Heart left ventricle (tissue), 16 donors: Measurements from ENCODE around the gene CRISPLD2. TPM values are rescaled to one million over a fixed set of nuclear protein-coding genes. Genes with fewer than 3 reads are reported as not detected.

Source experiments
- ATAC-seq, 4 donors: fragments of 200-7000 bp; cut with Tn5 transposase; one replicate each; pipeline ENCODE4 v1.9.1; 2020 to 2022; ENCODE audit warnings: moderate library complexity in 4 of 4, mild to moderate bottlenecking in 3 of 4, moderate number of reproducible peaks in 1 of 4
- DNase-seq, 5 donors: peaks; one replicate each; pipeline ENCODE4 v3.0.0-alpha.2; 2020
- H3K27ac ChIP-seq, 12 donors: fragments of 200-600 bp; sonication (generic) in 4 of 12; one replicate each; pipeline versions ENCODE4 v1.5.0 to v1.8.0; 2016 to 2022; ENCODE audit warnings: mild to moderate bottlenecking in 2 of 12
- H3K27me3 ChIP-seq, 9 donors: fragments of 200-600 bp; sonication (generic) in 2 of 9; one replicate each; pipeline versions ENCODE4 v1.5.1 to v1.8.0; 2016 to 2022; ENCODE audit warnings: mild to moderate bottlenecking in 3 of 9
- H3K36me3 ChIP-seq, 9 donors: fragments of 200-600 bp; sonication (generic) in 2 of 9; one replicate each; pipeline versions ENCODE4 v1.5.0 to v1.8.0; 2018 to 2022; ENCODE audit warnings: mild to moderate bottlenecking in 2 of 9
- H3K4me1 ChIP-seq, 12 donors: fragments of 200-600 bp; sonication (generic) in 4 of 12; one replicate each; pipeline versions ENCODE4 v1.5.0 to v1.8.0; 2016 to 2022; ENCODE audit warnings: mild to moderate bottlenecking in 3 of 12
- H3K4me3 ChIP-seq, 12 donors: fragments of 200-600 bp; sonication (generic) in 4 of 12; one replicate each; pipeline versions ENCODE4 v1.5.0 to v1.8.0; 2017 to 2022; ENCODE audit warnings: mild to moderate bottlenecking in 9 of 12, moderate library complexity in 4 of 12
- H3K9me3 ChIP-seq, 12 donors: fragments of 200-600 bp; sonication (generic) in 4 of 12; one replicate each; pipeline versions ENCODE4 v1.5.0 to v1.8.0; 2016 to 2022; ENCODE audit warnings: mild to moderate bottlenecking in 1 of 12
- CTCF ChIP-seq, 12 donors: fragments of 200-600 bp; sonication (generic) in 4 of 12; IDR thresholded peaks; one replicate each; pipeline versions ENCODE4 v1.5.0 to v1.8.0; 2018 to 2022; ENCODE audit warnings: antibody characterized with exemption in 12 of 12, mild to moderate bottlenecking in 5 of 12
- POLR2A ChIP-seq, 2 donors: fragments of 450-650 bp; IDR thresholded peaks; one replicate each; pipeline ENCODE4 v1.6.1; 2017; ENCODE audit warnings: antibody characterized with exemption in 2 of 2, mild to moderate bottlenecking in 2 of 2, moderate library complexity in 2 of 2
- WGBS, 4 donors: extraction: QIAGEN DNeasy Blood & Tissue Kit in 2 of 4; methylation state at CpG; one replicate each; pipeline versions ENCODE4 v1.1.5 to v1.1.7; 2013 to 2018; 5-methylcytosine and 5-hydroxymethylcytosine counted together
- intact Hi-C, 10 donors: fragments of 100-400 bp; cut with DNase I; formaldehyde crosslinking; loops; one replicate each; pipeline versions ENCODE4 v1.11.1 to v1.14.2; 2022
- polyA plus RNA-seq, 2 donors: library from polyadenylated mRNA; stranded (reverse); fragments of 200-250 nt; gene quantifications; one replicate each; pipeline ENCODE4 v1.2.3, GENCODE V29; 2013
- total RNA-seq, 9 donors: library from RNA; depleted of rRNA in 2 of 9; stranded (reverse); fragments of >200 nt in 2 of 9; fragmentation: NEBNext Ultra II Directional in 3 of 9; extraction: Animal tissue kit (Norgen Biotek cat#: 25700) in 3 of 9; gene quantifications; one replicate each; pipeline versions ENCODE4 v1.1.0 to v1.2.4, GENCODE V29; 2016 to 2023
- donor health status: ischemic (EF 13 %, LVEDD 7.1; RV severe dilation, severe dysfunction).
- donor health status: healthy with polysubstance abuse.
- donor health status: DM: no; HTN: yes; CAD: no.
- donor health status: DM: no; HTN: no; CAD: no.
- donor health status: ischemic (EF 25% LVEDD 6.9; RV normal size, moderate dysfunction).
- donor health status: ischemic (EF 25% LVEDD 5.7; RV mildly dilated, moderate dysfunction).
- donor health status: healthy.
- donor health status: DM: yes; HTN: yes; CAD: no.
- donor health status: ischemic (EF 35%, LVEDD 5.7; RV mildly dilated, moderate dysfunction).
- donor health status: nonischemic (EF 11% LVEDD 7.7; RV severe dilation, severe dysfunction).
- donor health status: DM: yes; HTN: yes; CAD: no.
- donor health status: PGD.
- donor health status: ischemic (EF 29% LVEDD 5.4; RV normal size, mild dysfunction).
- donor health status: nonischemic (EF 23%, LVEDD 6.1; RV moderate dilation, normal function).

The CRISPLD2 gene
- total and polyA plus RNA-seq, 11 donors, result 8.0 to 153 (median 12.9) TPM

GRCh38 chr16:84913315-84913714 is 93.5 kb downstream of the CRISPLD2 start:
- H3K4me3 ChIP-seq, result no peak overlapping the region
- H3K36me3 ChIP-seq, result no peaks in the 10 kb centered on the region
- ATAC-seq (peak; percentile 59 to 84 (median 68)), DNase-seq (peak in 3 of 5 donors; percentile 56 to 64 (median 61))
- H3K9me3 ChIP-seq, result no peaks in the 10 kb centered on the region
- peaks cover 0 to 40% (median 17%) of the 10 kb centered on the region in 12 donors for H3K4me1 ChIP-seq
- intact Hi-C loops, result no loop called here
- peaks cover 0 to 9% (median 0%) of the 10 kb centered on the region in 9 donors for H3K27me3 ChIP-seq
- peak overlapping the region in 7 of 12 donors; percentile 30 to 55 (median 39) for H3K27ac ChIP-seq
- TF ChIP-seq POLR2A (IDR thresholded peaks at IDR 0.05) (no peak), CTCF (IDR thresholded peaks at IDR 0.05) (no peak)
- 13 to 18% (median 16%) methylated on average over 5 to 6 of the region's 6 CpGs for WGBS, 4 donors

- Histone ChIP-seq H3K36me3 (no peaks in the 10 kb centered on the region), H3K9me3 (no peaks in the 10 kb centered on the region), H3K4me1 (peaks cover 0 to 38% (median 17%) of the 10 kb centered on the region in 12 donors), H3K4me3 (no peak overlapping the region), H3K27ac (peak overlapping the region in 6 of 12 donors; percentile 7 to 59 (median 34)), H3K27me3 (peaks cover 0 to 9% (median 0%) of the 10 kb centered on the region in 9 donors)
- ATAC-seq, result peak in 3 of 4 donors; percentile 37 to 52 (median 38)
- TF ChIP-seq CTCF (IDR thresholded peaks at IDR 0.05), result no peak
- TF ChIP-seq POLR2A (IDR thresholded peaks at IDR 0.05), result no peak
- DNase-seq, result peak in 3 of 5 donors; percentile 37 to 67 (median 59)
- intact Hi-C loops, result no loop called here
- WGBS, 4 donors, result 16 to 60% (median 39%) methylated on average over 5 of the region's 5 CpGs
These were observed 94.5 kb downstream of the CRISPLD2 start for GRCh38 chr16:84914273-84914672.

- Histone ChIP-seq H3K27ac (no peak overlapping the region), H3K9me3 (no peaks in the 10 kb centered on the region), H3K4me1 (peaks cover 0 to 26% (median 18%) of the 10 kb centered on the region in 12 donors), H3K4me3 (no peak overlapping the region), H3K36me3 (no peaks in the 10 kb centered on the region), H3K27me3 (peaks cover 0 to 9% (median 0%) of the 10 kb centered on the region in 9 donors)
- WGBS, 4 donors, result 43 to 60% (median 46%) methylated on average over 9 of the region's 9 CpGs
- TF ChIP-seq POLR2A (IDR thresholded peaks at IDR 0.05), result no peak
- TF ChIP-seq CTCF (IDR thresholded peaks at IDR 0.05), result no peak
- DNase-seq (peak in 1 of 5 donors; percentile 40), ATAC-seq (no peak)
- intact Hi-C loops, result no loop called here
These were observed 96.4 kb downstream of the CRISPLD2 start for GRCh38 chr16:84916178-84916577.

- TF ChIP-seq POLR2A (IDR thresholded peaks at IDR 0.05) (no peak), CTCF (IDR thresholded peaks at IDR 0.05) (no peak)
- H3K36me3 ChIP-seq, result no peaks in the 10 kb centered on the region
- H3K4me3 ChIP-seq, result no peak overlapping the region
- ATAC-seq, result no peak
- H3K27ac ChIP-seq, result peak overlapping the region in 1 of 12 donors; percentile 18
- intact Hi-C loops, result no loop called here
- peaks cover 0 to 29% (median 20%) of the 10 kb centered on the region in 12 donors for H3K4me1 ChIP-seq
- peaks cover 0 to 9% (median 0%) of the 10 kb centered on the region in 9 donors for H3K27me3 ChIP-seq
- H3K9me3 ChIP-seq, result no peaks in the 10 kb centered on the region
- 51 to 67% (median 55%) methylated on average over 6 of the region's 6 CpGs for WGBS, 4 donors
- peak in 1 of 5 donors; percentile 24 for DNase-seq
These were observed 97.1 kb downstream of the CRISPLD2 start for GRCh38 chr16:84916850-84917249.
